Naive thymus-derived CD4-positive, alpha-beta T cell (primary cell): Measurements from ENCODE around the gene TIMM8B. TPM values are rescaled to one million over a fixed set of nuclear protein-coding genes. Genes with fewer than 3 reads are reported as not detected.

Source experiments
- ATAC-seq: fragments of 150-1000 bp; cut with Tn5 transposase; 2 replicates; pipeline ENCODE4 v1.10.0; 2021; ENCODE audit warnings: mild to moderate bottlenecking, moderate library complexity
- CTCF ChIA-PET: fragments of 350-600 bp; sonication (Branson Sonifier 250); formaldehyde crosslinking; loops from one replicate; lab custom pipeline; 2021; ENCODE audit warnings: antibody characterized with exemption; lab: Charles Lee
- POLR2A ChIA-PET: fragments of 350-600 bp; sonication (Branson Sonifier 250); formaldehyde crosslinking; loops from one replicate; lab custom pipeline; 2021; ENCODE audit warnings: antibody characterized with exemption, inconsistent platforms; lab: Charles Lee
- DNase-seq, 9 donors: peaks; one replicate each; pipeline versions ENCODE4 v3.0.0 to v3.0.0-alpha.2; 2020 to 2022; ENCODE audit warnings: mixed read lengths in 1 of 9
- H3K27ac ChIP-seq: one replicate; pipeline ENCODE4 v1.7.0; 2013; ENCODE audit warnings: mild to moderate bottlenecking, low read depth, low read length, moderate library complexity
- H3K27me3 ChIP-seq, 2 donors: one replicate each; pipeline ENCODE4 v1.7.0; 2013; ENCODE audit warnings: low read length in 2 of 2, mild to moderate bottlenecking in 2 of 2, moderate library complexity in 2 of 2; ENCODE audit not compliant: control insufficient read depth in 2 of 2, insufficient read depth in 2 of 2
- H3K36me3 ChIP-seq, 3 experiments: 1 replicate in 2 of 3; 2 replicates in 1 of 3; pipeline ENCODE4 v1.7.0; 2013; ENCODE audit warnings: low read length in 3 of 3, mild to moderate bottlenecking in 3 of 3, moderate library complexity in 1 of 3; ENCODE audit not compliant: insufficient read depth in 3 of 3, control insufficient read depth in 2 of 3
- H3K4me1 ChIP-seq, 2 donors: one replicate each; pipeline ENCODE4 v1.7.0; 2013; ENCODE audit warnings: low read length in 2 of 2, mild to moderate bottlenecking in 2 of 2, moderate library complexity in 1 of 2; ENCODE audit not compliant: control insufficient read depth in 2 of 2, insufficient read depth in 2 of 2
- H3K4me3 ChIP-seq: 2 replicates; pipeline ENCODE4 v1.7.0; 2013; ENCODE audit warnings: mild to moderate bottlenecking, low read length
- H3K9me3 ChIP-seq, 3 experiments: 1 replicate in 2 of 3; 2 replicates in 1 of 3; pipeline ENCODE4 v1.7.0; 2013; ENCODE audit warnings: low read length in 3 of 3; ENCODE audit not compliant: control insufficient read depth in 2 of 3
- H3K27ac Mint-ChIP-seq, 9 donors: one replicate each; pipeline ENCODE4 v1.8.0; 2020 to 2022; ENCODE audit warnings: mixed read lengths in 9 of 9, mild to moderate bottlenecking in 8 of 9, moderate library complexity in 5 of 9, inconsistent platforms in 2 of 9
- H3K27me3 Mint-ChIP-seq, 5 donors: one replicate each; pipeline ENCODE4 v1.8.0; 2021 to 2022; ENCODE audit warnings: mixed read lengths in 5 of 5, mild to moderate bottlenecking in 1 of 5
- H3K36me3 Mint-ChIP-seq, 5 donors: one replicate each; pipeline ENCODE4 v1.8.0; 2020 to 2022; ENCODE audit warnings: mixed read lengths in 5 of 5, mild to moderate bottlenecking in 3 of 5, inconsistent platforms in 1 of 5
- H3K4me1 Mint-ChIP-seq, 7 donors: one replicate each; pipeline ENCODE4 v1.8.0; 2020 to 2022; ENCODE audit warnings: mixed read lengths in 7 of 7, mild to moderate bottlenecking in 3 of 7, inconsistent platforms in 1 of 7
- H3K4me3 Mint-ChIP-seq, 10 donors: one replicate each; pipeline ENCODE4 v1.8.0; 2020 to 2022; ENCODE audit warnings: mild to moderate bottlenecking in 10 of 10, mixed read lengths in 10 of 10, moderate library complexity in 6 of 10, inconsistent platforms in 2 of 10
- H3K9me3 Mint-ChIP-seq, 11 donors: one replicate each; pipeline ENCODE4 v1.8.0; 2020 to 2022; ENCODE audit warnings: mixed read lengths in 11 of 11, mild to moderate bottlenecking in 4 of 11, inconsistent platforms in 1 of 11, moderate library complexity in 1 of 11
- intact Hi-C, 2 donors: fragments of 100-400 bp; cut with micrococcal nuclease; formaldehyde crosslinking; loops; one replicate each; pipeline ENCODE4 v1.15.1; 2023
- polyA plus RNA-seq, 2 donors: library from polyadenylated mRNA; unstranded; fragments of 300-500 nt; fragmentation: Illumina TruSeq; gene quantifications; one replicate each; pipeline ENCODE4 v1.2.3, GENCODE V29; 2021
- total RNA-seq, 6 experiments: library from RNA in 5 of 6; stranded (reverse) in 5 of 6; gene quantifications; 1 replicate in 5 of 6; 2 replicates in 1 of 6; pipeline ENCODE4 v1.2.3 and lab custom pipeline; 2021 to 2026

The TIMM8B gene
- total and polyA plus RNA-seq, 7 experiments from 2014 or later, result 15.5 to 71.4 (median 28.6) TPM

DNA sequence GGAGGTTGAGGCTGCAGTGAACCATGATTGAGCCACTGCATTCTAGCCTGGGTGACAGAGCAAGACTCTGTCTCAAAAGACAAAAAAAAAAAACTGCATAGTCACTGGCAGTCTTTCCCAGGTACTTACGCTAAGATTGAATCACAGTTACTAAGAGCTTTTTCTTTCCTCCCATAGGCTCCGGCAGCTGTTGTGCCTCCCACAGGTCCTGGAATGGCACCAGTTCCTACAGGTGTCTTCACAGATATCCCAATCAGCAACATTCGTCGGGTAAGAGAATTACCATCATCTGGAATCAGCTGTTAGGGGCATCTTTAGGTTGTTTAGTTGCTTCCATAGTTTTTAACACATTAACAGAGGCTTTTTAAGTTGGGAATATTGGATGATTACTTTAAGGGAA, 41.6 kb downstream of the TIMM8B start:
- POLR2A ChIA-PET, result no interaction called here
- Mint-ChIP-seq H3K27me3 (no peaks in the 10 kb centered on the region), H3K9me3 (no peaks in the 10 kb centered on the region), H3K36me3 (peaks cover 18 to 76% (median 47%) of the 10 kb centered on the region in 5 donors), H3K4me3 (no peak overlapping the region), H3K27ac (peak overlapping the region in 1 of 9 donors; percentile 31), H3K4me1 (peaks cover 0 to 29% (median 12%) of the 10 kb centered on the region in 7 donors)
- CTCF ChIA-PET, result no interaction called here
- no peak for ATAC-seq
- H3K36me3 ChIP-seq, result peaks cover 5 to 39% (median 12%) of the 10 kb centered on the region in 3 experiments
- no peaks in the 10 kb centered on the region for H3K27me3 ChIP-seq
- H3K4me1 ChIP-seq, result no peaks in the 10 kb centered on the region
- intact Hi-C loops, result no loop called here
- no peak for DNase-seq
- H3K27ac ChIP-seq, result no peak overlapping the region
- no peak overlapping the region for H3K4me3 ChIP-seq
- H3K9me3 ChIP-seq, result no peaks in the 10 kb centered on the region

DNA sequence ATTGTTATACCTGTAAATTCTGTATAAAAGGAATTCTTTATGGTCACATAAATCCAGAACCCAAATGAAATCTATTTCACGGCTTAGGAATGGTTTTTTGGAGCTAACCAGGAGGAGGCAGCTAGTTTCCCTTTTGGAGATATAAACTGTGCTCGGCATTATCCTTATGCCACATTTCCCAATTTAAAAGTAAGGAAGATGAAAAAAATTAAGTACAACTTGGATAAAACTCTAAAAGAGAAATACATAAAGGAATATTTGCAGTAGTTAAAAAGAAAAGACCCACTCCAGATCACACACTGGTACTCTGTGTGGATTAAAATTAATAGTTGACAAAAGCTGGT, 43.6 kb downstream of the TIMM8B start:
- H3K4me1 Mint-ChIP-seq, result peaks cover 0 to 20% (median 5%) of the 10 kb centered on the region in 7 donors
- H3K4me3 Mint-ChIP-seq, result no peak overlapping the region
- Histone ChIP-seq H3K4me1 (no peaks in the 10 kb centered on the region), H3K27ac (no peak overlapping the region), H3K9me3 (no peaks in the 10 kb centered on the region), H3K4me3 (no peak overlapping the region), H3K27me3 (no peaks in the 10 kb centered on the region), H3K36me3 (peaks cover 13 to 52% (median 21%) of the 10 kb centered on the region in 3 experiments)
- ATAC-seq (no peak), DNase-seq (no peak)
- no peaks in the 10 kb centered on the region for H3K9me3 Mint-ChIP-seq
- no peaks in the 10 kb centered on the region for H3K27me3 Mint-ChIP-seq
- intact Hi-C loops, result no loop called here
- H3K36me3 Mint-ChIP-seq, result peaks cover 14 to 70% (median 51%) of the 10 kb centered on the region in 5 donors
- no peak overlapping the region for H3K27ac Mint-ChIP-seq
- CTCF ChIA-PET, result no interaction called here
- POLR2A ChIA-PET, result interaction anchor here (0.6 kb wide), 1 partner anchor 12 kb away, joined by 3 read pairs; no protein-coding TSS in a partner anchor

DNA sequence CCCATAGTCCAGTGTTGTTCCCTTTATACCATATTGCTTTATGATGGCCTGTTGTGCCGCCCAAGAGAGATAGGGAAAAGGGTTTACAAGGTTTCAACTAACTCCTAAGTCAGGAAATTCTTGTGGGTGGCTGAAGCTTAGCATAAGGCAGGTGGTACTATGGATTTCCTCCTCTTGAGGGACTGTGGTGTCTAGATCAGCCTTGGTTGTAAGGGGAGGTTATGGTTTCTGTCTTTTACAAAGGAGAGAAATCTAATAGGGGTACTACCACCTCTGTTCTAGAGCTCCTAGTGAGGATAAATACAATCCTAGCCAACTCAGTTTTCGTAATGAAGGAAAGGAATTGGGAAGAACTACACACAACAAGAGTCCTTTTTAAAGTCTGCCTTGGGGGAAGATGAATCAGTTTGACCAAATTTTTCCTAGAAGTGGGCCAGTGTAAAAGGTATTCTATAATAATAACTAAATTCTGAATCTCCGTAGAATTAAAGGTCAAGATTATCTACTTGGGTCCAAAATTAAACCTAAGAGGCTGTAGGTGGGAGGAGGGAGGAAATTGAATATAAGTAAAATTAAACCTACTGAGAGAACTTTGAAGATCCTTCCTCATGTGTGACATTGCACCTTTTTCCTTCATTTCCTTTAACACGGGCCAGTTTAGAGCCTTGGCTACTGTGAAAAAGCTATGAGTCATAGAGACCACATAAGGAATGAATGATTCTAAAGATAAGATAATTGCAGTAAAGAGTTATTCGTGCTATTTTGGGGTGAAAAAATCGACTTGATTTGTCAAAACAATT, 44.2 kb downstream of the TIMM8B start:
- no peak overlapping the region for H3K27ac ChIP-seq
- no peaks in the 10 kb centered on the region for H3K4me1 ChIP-seq
- no peaks in the 10 kb centered on the region for H3K9me3 ChIP-seq
- peaks cover 13 to 58% (median 21%) of the 10 kb centered on the region in 3 experiments for H3K36me3 ChIP-seq
- peaks cover 13 to 64% (median 48%) of the 10 kb centered on the region in 5 donors for H3K36me3 Mint-ChIP-seq
- ATAC-seq (no peak), DNase-seq (no peak)
- H3K27me3 Mint-ChIP-seq, result no peaks in the 10 kb centered on the region
- ChIA-PET POLR2A (interaction anchor here (0.6 kb wide), 1 partner anchor 13 kb away, joined by 3 read pairs; no protein-coding TSS in a partner anchor), CTCF (interaction anchor here (1.1 kb wide), 1 partner anchor 110 kb away, joined by 5 read pairs; no protein-coding TSS in a partner anchor)
- peak overlapping the region in 2 of 9 donors; percentile 27 to 52 for H3K27ac Mint-ChIP-seq
- intact Hi-C loops, result no loop called here
- H3K4me1 Mint-ChIP-seq, result peaks cover 0 to 20% (median 5%) of the 10 kb centered on the region in 7 donors
- H3K4me3 ChIP-seq, result no peak overlapping the region
- H3K4me3 Mint-ChIP-seq, result no peak overlapping the region
- H3K27me3 ChIP-seq, result no peaks in the 10 kb centered on the region
- no peaks in the 10 kb centered on the region for H3K9me3 Mint-ChIP-seq

DNA sequence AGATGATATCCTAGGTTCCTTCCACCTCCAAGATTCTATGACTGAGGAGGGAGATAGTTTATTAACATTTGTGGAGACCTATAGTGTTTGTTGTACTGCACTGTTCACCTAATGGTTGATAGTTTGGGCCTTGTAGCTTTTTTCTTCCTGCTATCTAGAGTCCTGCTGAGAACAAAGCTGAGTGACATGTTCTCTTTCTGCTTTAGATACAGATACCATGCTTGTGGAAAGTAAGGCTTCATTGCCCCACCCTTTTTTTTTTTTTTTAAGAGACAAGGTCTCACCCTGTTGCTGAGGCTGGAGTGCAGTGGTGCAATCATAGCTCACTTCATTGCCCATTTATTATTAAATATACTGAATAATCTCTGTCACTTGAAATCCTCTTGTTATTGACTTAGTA, 49.0 kb downstream of the TIMM8B start:
- ATAC-seq (no peak), DNase-seq (no peak)
- ChIA-PET CTCF (no interaction called here), POLR2A (no interaction called here)
- Mint-ChIP-seq H3K9me3 (no peaks in the 10 kb centered on the region), H3K27me3 (no peaks in the 10 kb centered on the region), H3K4me3 (no peak overlapping the region), H3K27ac (no peak overlapping the region), H3K4me1 (peaks cover 0 to 20% (median 5%) of the 10 kb centered on the region in 7 donors), H3K36me3 (peaks cover 4 to 50% (median 22%) of the 10 kb centered on the region in 5 donors)
- no peaks in the 10 kb centered on the region for H3K9me3 ChIP-seq
- no peak overlapping the region for H3K27ac ChIP-seq
- H3K36me3 ChIP-seq, result peaks cover 8 to 44% (median 13%) of the 10 kb centered on the region in 3 experiments
- no peaks in the 10 kb centered on the region for H3K4me1 ChIP-seq
- H3K27me3 ChIP-seq, result no peaks in the 10 kb centered on the region
- intact Hi-C loops, result no loop called here
- no peak overlapping the region for H3K4me3 ChIP-seq

Other genes with a start within 250 kb of the TIMM8B start
- 10 to 100 TPM; 16.4 to 30.2 (median 29.2) TPM for gene ALG9, start 215.2 kb downstream of the TIMM8B start, total RNA-seq
- 10 to 100 TPM; 14.1 to 20.3 TPM for gene ALG9, start 215.2 kb downstream of the TIMM8B start, polyA plus RNA-seq
- gene FDXACB1, start 207.6 kb downstream of the TIMM8B start, total RNA-seq, result 1 to 10 TPM; 2.7 to 6.0 (median 5.3) TPM
- gene FDXACB1, start 207.6 kb downstream of the TIMM8B start, polyA plus RNA-seq, result 10 to 100 TPM in 1 of 2 donors, 1 to 10 TPM in 1; 6.9 to 11.3 TPM
- 10 to 100 TPM; 13.7 to 24.9 (median 18.3) TPM for gene CFAP68, start 207.2 kb downstream of the TIMM8B start, total RNA-seq
- gene CFAP68, start 207.2 kb downstream of the TIMM8B start, polyA plus RNA-seq, result 10 to 100 TPM; 34.5 to 39.4 TPM
- not detected for gene CRYAB, start 175.0 kb downstream of the TIMM8B start, total RNA-seq
- not detected for gene CRYAB, start 175.0 kb downstream of the TIMM8B start, polyA plus RNA-seq
- gene HSPB2, start 174.0 kb downstream of the TIMM8B start, total RNA-seq, result not detected
- not detected for gene HSPB2, start 174.0 kb downstream of the TIMM8B start, polyA plus RNA-seq
- gene C11orf52, start 167.8 kb downstream of the TIMM8B start, total RNA-seq, result not detected
- gene C11orf52, start 167.8 kb downstream of the TIMM8B start, polyA plus RNA-seq, result under 1 TPM in 1 of 2 donors, not detected in 1; 0.26 TPM
- gene DIXDC1, start 149.4 kb downstream of the TIMM8B start, total RNA-seq, result 10 to 100 TPM in 1 of 5 experiments, 1 to 10 TPM in 2, under 1 TPM in 2; 0.50 to 10.4 (median 1.3) TPM
- gene DIXDC1, start 149.4 kb downstream of the TIMM8B start, polyA plus RNA-seq, result 1 to 10 TPM in 1 of 2 donors, under 1 TPM in 1; 0.76 to 2.0 TPM
- gene DLAT, start 61.3 kb downstream of the TIMM8B start, total RNA-seq, result 10 to 100 TPM; 13.1 to 31.0 (median 17.8) TPM
- 10 to 100 TPM; 24.2 to 25.9 TPM for gene DLAT, start 61.3 kb downstream of the TIMM8B start, polyA plus RNA-seq
- gene PIH1D2, start 12.7 kb downstream of the TIMM8B start, total RNA-seq, result under 1 TPM in 4 of 5 experiments, not detected in 1; 0.32 to 0.57 (median 0.44) TPM
- not detected for gene PIH1D2, start 12.7 kb downstream of the TIMM8B start, polyA plus RNA-seq
- 10 to 100 TPM; 12.4 to 22.9 (median 19.7) TPM for gene NKAPD1, start 12.5 kb downstream of the TIMM8B start, total RNA-seq
- gene NKAPD1, start 12.5 kb downstream of the TIMM8B start, polyA plus RNA-seq, result 10 to 100 TPM in 1 of 2 donors, 1 to 10 TPM in 1; 9.2 to 10.9 TPM
- 10 to 100 TPM; 39.6 to 84.4 (median 65.8) TPM for gene SDHD, start 117 bp upstream of the TIMM8B start, total RNA-seq
- 100 to 1,000 TPM; 188 to 211 TPM for gene SDHD, start 117 bp upstream of the TIMM8B start, polyA plus RNA-seq
- gene IL18, start 77.3 kb upstream of the TIMM8B start, total RNA-seq, result 1 to 10 TPM in 1 of 5 experiments, under 1 TPM in 3, not detected in 1; 0.32 to 8.3 (median 0.72) TPM
- not detected for gene IL18, start 77.3 kb upstream of the TIMM8B start, polyA plus RNA-seq
- gene TEX12, start 80.6 kb upstream of the TIMM8B start, total RNA-seq, result under 1 TPM in 3 of 5 experiments, not detected in 2; 0.46 to 0.86 (median 0.80) TPM
- not detected for gene TEX12, start 80.6 kb upstream of the TIMM8B start, polyA plus RNA-seq
- gene BCO2, start 88.8 kb upstream of the TIMM8B start, total RNA-seq, result 1 to 10 TPM; 1.5 to 3.8 (median 2.0) TPM
- under 1 TPM in 1 of 2 donors, not detected in 1; 0.12 TPM for gene BCO2, start 88.8 kb upstream of the TIMM8B start, polyA plus RNA-seq
- gene PTS, start 139.7 kb upstream of the TIMM8B start, total RNA-seq, result 10 to 100 TPM; 19.2 to 71.3 (median 24.0) TPM
- 1 to 10 TPM; 3.7 to 7.2 TPM for gene PTS, start 139.7 kb upstream of the TIMM8B start, polyA plus RNA-seq
- not detected for gene PLET1, start 174.1 kb upstream of the TIMM8B start, total RNA-seq
- not detected for gene PLET1, start 174.1 kb upstream of the TIMM8B start, polyA plus RNA-seq